ENCODE measurements around the gene MRPS22.
"Not testable (repeated sequence)": the region's sequence is repeated elsewhere in the genome, so short reads cannot be mapped to it uniquely, and the experiment has no call there.

MRPS22 gene

DNA sequence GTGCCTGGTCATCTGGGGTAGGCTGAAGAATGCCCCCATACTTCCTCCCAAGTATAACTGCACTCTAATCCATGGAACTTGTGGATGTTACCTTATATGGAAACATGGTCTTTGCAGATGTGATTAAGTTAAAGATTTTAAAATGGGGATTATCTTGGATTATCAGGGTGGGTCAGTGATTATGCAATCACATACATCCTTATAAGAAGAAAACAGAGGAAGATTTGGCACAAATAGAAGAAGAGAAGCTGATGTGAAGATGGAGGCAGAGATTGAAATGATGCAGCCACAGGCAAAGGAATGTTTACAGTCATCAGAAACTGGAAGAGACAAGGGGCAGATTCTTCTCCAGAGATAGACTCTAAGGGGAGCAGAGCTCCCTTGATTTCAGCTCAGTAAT is 1.8 kb upstream of the MRPS22 start:
- no peak for DNase-seq

DNA sequence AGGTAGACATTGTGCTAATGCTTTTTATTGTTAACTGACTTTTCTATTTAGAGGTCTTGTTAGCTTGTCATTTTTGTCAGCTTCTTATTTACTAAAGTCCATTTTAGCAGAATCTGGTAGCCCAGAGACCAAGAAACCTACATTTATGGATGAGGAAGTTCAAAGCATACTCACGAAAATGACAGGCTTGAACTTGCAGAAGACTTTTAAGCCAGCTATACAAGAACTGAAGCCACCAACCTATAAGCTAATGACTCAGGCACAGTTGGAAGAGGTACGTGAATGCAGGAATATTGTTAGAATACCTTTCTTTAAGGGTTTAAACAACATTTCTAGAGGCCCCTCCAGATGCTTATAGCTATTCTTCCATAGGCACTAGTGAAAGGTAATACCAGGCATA is 3.0 kb downstream of the MRPS22 start:
- DNase-seq: no peak

DNA sequence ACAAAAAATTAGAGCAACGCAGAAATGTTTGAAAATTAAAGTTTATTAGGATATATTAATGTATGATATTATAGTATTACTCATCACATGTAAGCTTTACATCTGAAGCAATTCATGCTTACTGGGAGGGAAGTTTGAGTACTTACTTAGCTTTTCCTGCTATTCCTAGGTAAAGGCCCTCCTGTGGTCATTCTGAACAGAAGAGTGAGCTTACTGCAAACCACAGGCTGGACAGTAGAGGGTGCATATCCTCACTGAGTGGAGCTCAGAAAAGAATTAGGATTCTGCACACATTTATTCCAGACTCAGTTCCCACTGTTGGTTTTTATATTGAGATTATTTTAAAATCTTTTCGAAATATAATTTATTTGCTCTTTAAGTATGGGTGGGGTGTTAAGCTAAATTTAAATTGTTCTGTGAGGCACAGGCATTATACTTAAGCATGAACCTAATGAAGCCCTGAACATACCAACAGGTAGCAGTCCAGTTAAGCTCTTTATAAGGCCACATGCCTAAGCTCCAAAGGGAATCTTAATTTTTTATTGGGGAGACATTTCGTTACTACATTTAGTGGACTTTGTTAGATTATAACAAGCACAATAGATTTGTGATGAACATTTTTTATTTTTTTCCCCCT is 10.2 kb downstream of the MRPS22 start:
- DNase-seq: no peak

DNA sequence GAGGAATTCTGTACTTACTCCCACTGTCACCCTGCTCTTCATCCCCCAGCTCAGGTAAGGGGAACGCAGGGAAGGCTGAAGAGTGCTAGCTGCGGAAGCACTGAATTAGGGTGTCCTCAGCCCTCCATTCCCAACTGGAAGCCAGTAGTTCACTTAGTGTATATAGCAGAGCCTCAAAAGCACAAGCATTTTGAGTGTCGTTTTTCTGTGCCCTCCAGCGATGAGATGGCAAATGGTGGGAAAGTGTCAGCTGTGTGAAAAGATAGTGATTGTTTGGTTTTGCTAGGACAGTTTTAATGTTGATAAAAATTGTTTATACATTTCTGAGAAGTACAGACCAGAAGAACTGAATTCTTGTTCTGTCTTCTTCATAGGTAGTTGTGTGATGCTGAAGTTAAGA is 10.8 kb downstream of the MRPS22 start:
- no peak for DNase-seq

DNA sequence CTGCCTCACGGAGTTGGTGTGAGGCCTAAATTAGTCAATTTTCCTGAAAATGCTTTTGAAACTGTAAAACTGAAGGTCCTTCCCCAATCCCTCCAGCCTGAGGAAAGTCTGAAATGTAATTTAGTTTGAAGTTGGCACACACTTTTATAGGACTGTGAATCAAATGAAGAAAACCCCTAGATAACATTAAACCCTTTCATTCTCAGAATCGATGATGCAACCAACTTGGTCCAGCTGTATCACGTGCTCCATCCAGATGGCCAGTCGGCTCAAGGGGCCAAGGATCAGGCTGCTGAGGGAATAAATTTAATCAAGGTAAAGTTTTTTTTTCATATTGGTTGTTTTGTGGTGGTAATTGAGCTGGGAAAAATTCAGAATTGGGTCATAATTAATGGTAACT is 11.7 kb downstream of the MRPS22 start:
- DNase-seq: no peak

DNA sequence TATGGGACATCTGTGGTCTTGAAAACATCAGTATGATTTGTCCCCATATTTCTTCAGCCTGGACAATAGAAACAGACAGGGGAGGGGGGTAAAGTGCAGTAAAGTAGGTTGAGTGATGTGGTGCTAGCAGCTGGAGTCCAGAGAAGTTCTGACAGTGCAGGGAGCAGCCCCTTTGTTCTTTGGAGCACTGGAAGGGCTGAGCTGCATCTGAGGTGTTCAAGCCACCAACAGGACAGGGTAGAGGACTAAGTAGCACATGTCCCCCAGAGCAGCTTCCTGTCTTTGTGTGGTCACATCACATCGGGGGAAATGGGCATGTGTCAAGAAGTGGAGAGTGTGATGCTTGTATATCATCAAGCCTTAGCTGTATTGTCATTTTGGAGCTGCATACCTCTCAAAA is 12.1 kb downstream of the MRPS22 start:
- DNase-seq: no peak

DNA sequence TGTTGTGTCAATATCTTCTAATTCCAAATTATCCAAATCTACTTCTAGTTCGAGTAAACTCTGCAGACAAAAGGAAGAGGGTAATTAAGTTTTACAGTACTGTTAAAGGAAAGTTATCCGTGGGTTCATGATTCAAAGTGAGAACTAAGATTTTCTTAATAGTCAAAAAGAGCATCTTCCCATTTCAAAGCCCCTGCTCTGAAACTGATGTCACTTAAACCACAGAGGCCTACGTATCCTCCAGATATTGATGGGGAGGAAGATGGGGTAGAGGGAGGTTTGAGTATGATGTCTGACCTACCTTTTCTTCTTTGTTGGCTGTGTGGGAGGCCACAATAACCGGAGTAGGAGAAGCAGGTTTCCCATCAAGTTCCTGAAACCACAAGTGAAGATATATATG is 14.1 kb downstream of the MRPS22 start:
- DNase-seq: no peak

DNA sequence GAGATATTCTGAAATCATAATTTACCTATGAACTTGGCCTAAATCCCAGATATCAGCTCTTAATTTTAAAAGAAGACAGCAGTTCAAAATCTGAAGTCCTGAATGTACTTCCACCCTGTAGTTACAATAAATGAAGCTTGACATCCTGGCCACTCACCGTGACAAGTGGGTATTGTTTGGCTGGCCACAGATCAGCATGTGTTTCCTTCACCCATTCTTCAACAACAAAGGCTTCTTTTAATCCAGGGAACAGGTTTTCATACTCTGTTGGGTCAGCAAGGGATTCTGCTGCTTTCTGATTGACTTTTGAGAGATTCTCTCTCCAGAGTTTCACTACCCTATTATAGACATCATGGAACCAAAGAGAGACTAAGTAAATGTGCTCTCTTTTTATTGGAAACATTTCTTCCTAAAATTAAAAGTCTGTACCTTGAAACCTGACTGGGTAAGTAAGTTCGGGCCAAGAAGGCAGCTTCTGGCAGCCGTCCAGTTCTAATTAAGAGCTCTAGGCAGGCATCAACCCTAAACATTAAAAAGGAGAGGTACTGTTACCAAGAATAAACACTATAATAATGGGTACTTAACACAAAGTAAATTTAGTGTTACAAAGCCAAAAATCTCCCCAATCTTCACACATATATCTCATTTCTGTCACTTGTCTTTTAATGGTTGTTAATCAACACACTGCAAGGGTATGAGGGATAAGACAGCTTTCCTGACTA is 15.2 kb downstream of the MRPS22 start:
- DNase-seq: no peak

DNA sequence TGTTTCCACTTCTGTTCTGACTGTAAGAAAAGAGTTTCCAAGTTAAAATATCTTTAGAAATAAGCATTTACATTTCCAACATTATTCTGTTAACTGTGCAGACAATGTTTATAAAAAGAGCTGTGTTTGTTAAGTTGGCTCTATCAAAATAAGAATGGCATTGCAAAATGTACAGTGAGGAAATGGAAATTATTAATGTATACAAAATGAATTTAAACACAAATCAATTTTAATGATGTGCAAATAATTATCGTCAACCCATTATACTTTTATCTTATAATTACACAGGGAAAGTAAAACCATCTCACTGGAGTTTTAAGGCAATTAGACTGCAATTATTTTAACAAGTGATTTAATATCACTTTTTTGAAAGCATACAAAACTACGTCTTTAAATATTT is 17.5 kb downstream of the MRPS22 start:
- DNase-seq: no peak

DNA sequence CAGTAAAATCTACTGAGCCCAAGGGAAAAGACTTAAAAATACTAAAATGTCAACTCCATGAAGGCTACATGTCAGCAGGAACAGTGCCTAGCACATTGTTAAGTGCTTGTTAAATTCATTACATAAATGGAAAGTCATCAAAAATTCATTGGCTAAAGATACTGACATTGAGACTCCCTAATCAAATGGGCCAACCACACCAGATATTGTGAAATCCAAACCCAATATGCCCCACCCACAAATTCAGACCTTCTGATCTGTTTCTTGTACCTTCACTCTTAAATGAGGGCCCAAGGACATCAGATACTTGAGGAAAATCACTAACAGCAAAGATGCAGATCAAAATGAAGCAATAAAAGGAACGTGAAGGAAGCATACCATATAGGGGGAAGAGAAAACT is 20.7 kb downstream of the MRPS22 start:
- no peak for DNase-seq

DNA sequence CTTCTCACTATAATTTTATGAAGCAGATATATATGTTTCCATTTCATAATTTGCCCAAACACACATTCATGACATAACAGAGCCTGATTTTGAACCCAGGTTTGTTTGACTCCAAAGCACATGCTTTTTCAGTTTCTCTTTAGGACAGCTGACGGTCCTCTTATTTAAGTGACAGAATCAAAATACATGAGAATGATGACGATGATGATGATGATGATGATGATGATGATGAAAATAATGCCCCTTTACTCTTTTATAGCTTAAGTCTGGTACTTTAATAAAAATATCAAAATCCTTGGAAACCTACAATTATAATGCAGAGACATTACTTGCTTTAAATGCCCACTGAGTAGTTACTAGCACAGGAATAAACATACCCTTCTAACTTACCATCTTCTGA is 30.3 kb downstream of the MRPS22 start:
- DNase-seq: no peak

DNA sequence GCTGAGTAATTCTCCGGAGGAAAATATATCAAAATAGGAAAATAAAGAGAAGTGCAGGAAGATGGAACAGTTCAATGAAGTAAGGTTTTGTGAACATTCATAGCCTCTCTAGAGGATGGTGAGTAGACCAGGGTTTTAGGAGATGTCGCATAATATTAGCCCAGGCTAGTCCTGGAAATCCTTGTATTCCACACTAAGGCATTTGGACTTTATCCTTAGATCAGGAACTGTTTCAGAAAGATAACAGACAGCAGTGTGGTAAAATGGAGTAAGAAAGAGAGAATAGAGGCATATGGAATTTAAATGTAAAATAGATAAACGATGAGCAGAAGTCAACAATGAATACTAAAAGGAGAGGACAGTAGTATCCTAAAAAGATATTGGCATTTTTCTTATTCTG is 33.6 kb downstream of the MRPS22 start:
- no peak for DNase-seq

DNA sequence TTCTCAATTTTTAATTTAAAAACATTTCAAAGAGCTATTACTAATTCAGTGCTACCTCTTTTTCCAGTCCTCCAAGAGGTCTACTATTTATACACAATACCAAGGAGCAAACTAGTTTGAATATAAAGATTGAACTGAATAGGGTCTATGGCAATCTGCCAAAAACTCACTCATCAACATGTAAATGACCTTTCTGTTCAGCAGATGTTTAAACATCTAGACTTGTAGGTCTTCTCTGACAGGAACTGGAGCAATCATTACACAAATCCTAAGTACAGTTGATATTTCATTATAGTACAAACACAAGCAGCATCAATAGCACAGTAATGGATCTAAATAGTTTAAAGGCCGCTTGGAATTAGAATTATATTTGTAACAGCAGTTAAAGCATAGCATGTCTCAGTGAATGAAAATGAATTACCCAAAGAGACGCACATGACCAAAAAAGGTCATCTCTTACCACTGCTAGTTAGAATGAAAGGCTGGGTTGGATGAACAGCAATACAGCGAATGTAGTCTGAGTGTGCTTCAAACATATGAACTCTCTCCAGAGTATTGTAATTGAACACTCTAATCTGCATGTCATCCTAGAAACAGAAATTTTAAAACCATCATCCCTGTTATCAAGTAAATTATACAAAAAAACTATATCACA is 34.9 kb downstream of the MRPS22 start:
- no peak for DNase-seq

DNA sequence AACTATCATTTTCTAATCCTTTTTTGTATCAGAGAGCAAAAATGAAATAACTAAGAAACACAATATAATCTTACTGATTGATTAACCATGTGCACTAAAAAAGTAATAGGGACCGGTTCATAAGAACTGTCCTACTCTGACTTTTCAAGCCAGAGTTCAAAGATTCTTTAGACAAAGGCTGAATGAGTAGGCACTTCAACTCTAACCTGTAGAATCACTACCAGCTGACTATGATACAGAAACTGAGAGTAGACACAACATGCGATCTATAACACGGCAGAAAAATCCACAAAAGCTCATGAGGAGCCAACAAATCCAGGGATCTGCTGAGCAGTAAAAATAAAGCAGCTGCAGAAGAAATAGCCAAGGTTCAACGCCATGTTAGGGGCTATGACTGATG is 36.8 kb downstream of the MRPS22 start:
- no peak for DNase-seq

DNA sequence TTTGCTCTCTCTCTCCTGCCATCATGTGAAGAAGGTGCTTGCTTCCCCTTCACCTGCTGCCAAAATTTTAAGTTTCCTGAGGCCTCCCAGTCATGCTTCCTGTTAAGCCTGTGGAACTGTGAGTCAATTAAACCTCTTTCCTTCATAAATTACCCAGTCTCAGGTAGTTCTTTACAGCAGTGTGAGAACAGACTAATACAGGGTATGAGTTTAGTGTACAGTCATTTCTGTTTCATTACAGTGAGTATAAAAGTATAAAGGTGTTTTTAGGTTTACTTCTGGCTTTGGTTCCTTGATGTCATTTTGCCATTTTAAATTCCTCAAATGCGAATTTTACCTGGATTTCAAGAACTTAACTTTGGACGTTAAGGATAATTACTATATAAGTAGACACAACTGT is 38.5 kb downstream of the MRPS22 start:
- DNase-seq: not testable (repeated sequence)

DNA sequence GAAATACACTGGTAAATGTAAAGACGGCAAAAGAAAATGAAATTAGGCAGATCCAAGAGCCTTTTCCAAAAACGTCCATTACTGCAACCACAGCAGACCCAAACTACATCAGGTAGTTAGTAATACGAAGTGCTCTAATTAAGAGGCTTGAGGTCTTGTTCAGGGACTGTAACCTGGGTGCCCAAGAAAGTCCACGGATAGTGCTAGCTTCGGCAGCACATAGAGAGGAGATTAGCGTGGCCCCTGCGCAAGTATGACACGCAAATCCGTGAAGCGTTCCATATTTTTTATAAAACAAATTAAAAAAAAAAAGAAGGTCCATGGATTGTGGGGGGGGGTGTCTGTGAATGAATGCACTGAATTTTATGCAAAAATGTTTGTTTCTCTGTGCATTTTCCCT is 44.3 kb downstream of the MRPS22 start:
- DNase-seq: no peak

DNA sequence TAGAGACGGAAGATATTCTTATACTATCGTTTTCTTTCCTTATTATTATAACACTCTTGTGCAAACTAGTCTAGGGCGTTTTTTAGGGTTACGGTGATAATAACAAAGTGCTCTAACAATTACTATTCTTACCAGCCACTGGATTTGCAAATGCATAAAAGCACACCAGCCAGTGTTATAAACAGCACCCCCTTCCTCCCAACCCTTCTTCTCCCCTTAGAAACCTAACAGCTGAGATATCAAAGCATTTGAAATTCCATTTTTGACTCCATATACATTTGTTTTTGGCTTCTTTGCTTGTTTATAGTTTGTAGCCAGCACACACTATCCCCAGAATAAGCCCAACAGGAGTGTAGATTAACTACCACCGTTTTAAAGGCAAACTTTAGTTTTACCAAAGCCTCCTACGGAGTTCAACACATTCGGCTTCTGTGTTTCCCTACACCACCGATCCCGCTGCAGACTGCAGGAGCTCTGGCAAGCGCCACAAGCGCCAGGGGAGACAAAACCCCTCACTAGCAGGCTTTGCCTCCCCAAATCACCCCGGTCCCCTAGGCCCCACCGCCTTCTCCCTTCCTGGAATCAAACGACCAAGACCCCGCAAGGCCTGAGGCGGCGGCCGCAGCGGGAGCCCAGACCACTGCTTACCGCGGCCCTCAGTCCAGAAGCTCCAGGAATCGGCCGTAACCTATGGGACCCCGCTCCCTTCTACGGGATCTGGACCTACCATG is 45.2 kb downstream of the MRPS22 start:
- DNase-seq: peak in 1 of 4 experiments; percentile 20

DNA sequence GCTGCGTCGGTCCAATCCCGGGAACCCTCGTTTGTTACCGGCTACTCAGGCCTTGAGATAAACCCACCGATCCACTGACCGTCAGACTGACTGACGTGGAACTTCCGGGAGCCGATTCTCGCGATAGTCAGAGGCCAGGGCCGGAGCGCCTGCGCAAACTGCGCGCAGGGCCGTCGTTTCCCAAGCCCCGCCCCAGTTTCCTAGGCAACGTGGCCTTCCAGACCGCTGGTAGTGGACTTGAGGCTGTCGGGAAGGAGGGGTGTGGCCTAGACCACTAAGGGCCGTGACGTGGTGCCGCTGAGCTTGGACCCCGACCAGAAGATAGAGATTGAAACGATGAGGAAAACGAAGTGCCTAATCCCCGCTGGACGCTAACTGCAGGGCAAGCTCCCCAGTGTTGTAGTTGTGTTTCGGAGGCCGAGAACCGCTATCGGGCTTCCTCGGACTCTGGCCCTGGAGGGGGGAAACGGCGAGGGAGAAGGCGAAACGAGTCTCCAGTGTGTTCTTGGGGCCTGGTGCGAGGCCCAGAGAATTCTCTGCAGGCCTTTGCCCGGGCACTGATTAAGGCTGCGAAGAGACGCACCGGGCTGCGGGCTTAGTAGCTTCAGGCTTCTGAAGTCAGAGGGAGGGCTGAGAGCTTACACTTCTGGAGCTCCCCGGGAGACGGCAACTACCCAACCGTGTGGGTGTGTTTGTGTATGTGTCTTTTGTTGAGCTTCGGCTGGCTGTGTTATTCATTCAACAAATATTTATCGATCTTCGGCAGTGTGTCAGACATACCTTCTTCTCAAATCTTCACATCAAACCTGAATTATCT is 45.9 kb downstream of the MRPS22 start, which contains the start of gene COPB2:
Gene COPB2 (minus strand): TSS at position 96 of the 817 bp plus-strand sequence. CDS start 97 bp downstream, outside the sequence.
- DNase-seq: peak; percentile 84 to 96 (median 88)

DNA sequence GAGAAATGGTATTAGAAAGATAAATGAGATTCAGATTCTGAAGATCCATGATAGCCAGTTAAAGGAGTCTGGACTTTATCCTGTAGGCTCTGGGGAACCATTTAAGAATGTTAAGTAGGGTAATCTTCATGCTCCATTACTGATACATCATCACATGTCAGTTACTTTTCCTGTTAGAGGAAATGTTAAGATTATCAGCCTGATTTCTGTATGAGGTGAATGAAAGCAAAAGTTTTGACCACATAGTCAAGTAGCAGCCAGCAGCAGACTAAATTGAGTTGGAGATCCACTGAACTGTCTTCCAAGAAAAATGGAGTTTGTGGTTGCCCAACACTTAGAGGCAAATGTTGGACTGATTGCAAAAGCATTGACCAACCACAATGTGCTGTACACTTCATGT is 50.3 kb downstream of the MRPS22 start:
- DNase-seq: no peak

DNA sequence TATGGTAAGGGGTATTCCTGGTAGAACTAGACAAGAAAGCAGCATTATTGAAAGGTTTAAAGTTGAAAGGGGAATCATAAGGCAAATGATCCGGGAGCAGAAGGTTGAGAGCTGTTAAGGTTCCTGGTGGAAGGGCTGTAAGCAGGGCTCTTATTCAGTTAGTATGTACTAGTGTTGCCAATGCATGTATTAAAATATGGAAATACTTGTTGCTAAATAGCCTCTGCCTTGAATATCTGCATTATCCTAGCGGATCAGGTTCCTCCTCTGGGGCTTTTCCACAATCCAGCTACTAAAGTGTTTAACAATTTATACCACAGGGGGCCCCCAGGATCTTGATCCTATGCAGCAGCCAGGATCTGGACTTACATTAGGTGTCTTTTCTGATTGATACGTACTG is 52.9 kb downstream of the MRPS22 start:
- DNase-seq: no peak

DNA sequence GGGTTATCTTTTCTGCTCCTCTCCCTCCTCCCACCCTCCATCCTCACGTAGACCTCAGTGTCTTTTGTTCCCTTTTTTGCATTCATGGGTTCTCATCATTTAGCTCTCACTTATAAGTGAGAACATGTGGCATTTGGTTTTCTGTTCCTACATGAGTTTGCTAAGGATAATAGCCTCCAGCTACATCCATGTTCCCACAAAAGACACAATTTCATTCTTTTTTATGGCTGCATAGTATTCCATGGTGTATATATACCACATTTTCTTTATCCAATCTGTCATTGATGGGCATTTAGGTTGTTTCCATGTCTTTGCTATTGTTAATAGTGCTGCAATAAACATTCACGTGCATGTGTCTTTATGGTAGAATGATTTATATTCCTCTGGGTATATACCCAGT is 57.3 kb downstream of the MRPS22 start:
- DNase-seq: not testable (repeated sequence)

Data from activated CD4-positive, CD25-positive, alpha-beta regulatory T cell (primary cell).